ENCODE data around the gene NEURL3.

- TF ChIP-seq GATA2 (IDR thresholded peaks at IDR 0.05; ENCODE audit: low read depth, low read length) (no peak), GATA3 (IDR thresholded peaks at IDR 0.05; ENCODE audit: low read depth, low read length) (no peak)
Observed at GRCh38 chr2:96525211-96525507, 20.0 kb upstream of the NEURL3 start.

All from SH-SY5Y (cell line).